ENCODE data around the gene ARID5B. TPM values are rescaled to one million over a fixed set of nuclear protein-coding genes. Genes with fewer than 3 reads are reported as not detected.

Gene ARID5B
- total and polyA plus RNA-seq, 2 donors (not counting 3 experiments of a cell fraction or from before 2014, with no cell fraction given): 5.6 to 8.9 TPM

- Histone ChIP-seq H3K9me1 (replicated peaks; ENCODE audit: control insufficient read depth, extremely low read depth, insufficient read depth, low read length) (no peaks in the 10 kb centered on the region), H4K20me1 (replicated peaks; ENCODE audit: control insufficient read depth, extremely low read depth, insufficient read depth, low read length) (no peaks in the 10 kb centered on the region), H3K9ac (replicated peaks; ENCODE audit: extremely low read depth, insufficient read depth, low read length) (no peak overlapping the region), H3K27ac (ENCODE audit: insufficient read depth, low read depth, low read length) (no peak overlapping the region), H2AFZ (ENCODE audit: low read depth, low read length) (no peak overlapping the region), H3K9me3 (replicated peaks; ENCODE audit: control insufficient read depth, insufficient read depth, low read length) (no peaks in the 10 kb centered on the region), H3K79me2 (ENCODE audit: control insufficient read depth, insufficient read depth, low read length) (no peaks in the 10 kb centered on the region), H3K4me2 (ENCODE audit: insufficient read depth, low read length) (no peak overlapping the region), H3K36me3 (ENCODE audit: control insufficient read depth in 2 of 2, extremely low read depth in 1 of 2, insufficient read depth in 2 of 2, low read length in 2 of 2) (no peaks in the 10 kb centered on the region), H3K4me1 (ENCODE audit: control insufficient read depth, extremely low read depth, insufficient read depth, low read length) (peaks cover under 1% of the 10 kb centered on the region), H3K4me3 (replicated peaks in 1 of 3; ENCODE audit: insufficient read depth in 1 of 3, low read depth in 1 of 3, low read length in 3 of 3) (no peak overlapping the region), H3K27me3 (ENCODE audit: control insufficient read depth in 2 of 2, insufficient read depth in 2 of 2, low read length in 2 of 2) (peaks cover 0 to 2% of the 10 kb centered on the region in 2 experiments)
- BruUV-seq (replicated peaks): no TSS peak
- no peak for TF ChIP-seq JUN (IDR thresholded peaks at IDR 0.05; ENCODE audit: borderline replicate concordance, insufficient read depth, insufficient read length, low read depth)
- no peak for TF ChIP-seq GATA2 (IDR thresholded peaks at IDR 0.05; ENCODE audit: insufficient read depth, insufficient read length, low read depth, low read length)
- TF ChIP-seq FOS (IDR thresholded peaks at IDR 0.05; ENCODE audit: borderline replicate concordance, insufficient read depth, low read length): no peak
- no peak for TF ChIP-seq POLR2AphosphoS5 (IDR thresholded peaks at IDR 0.05; ENCODE audit: insufficient read depth, low read depth, low read length)
- TF ChIP-seq POLR2A (IDR thresholded peaks at IDR 0.05; ENCODE audit: low read depth, low read length): no peak
- no peak for TF ChIP-seq MYC (IDR thresholded peaks at IDR 0.05; ENCODE audit: low read depth, low read length)
- no peak for TF ChIP-seq EZH2 (IDR thresholded peaks at IDR 0.05; ENCODE audit: borderline replicate concordance, low read depth, low read length, severe bottlenecking)
- TF ChIP-seq MAX (IDR thresholded peaks at IDR 0.05; ENCODE audit: insufficient read depth, insufficient read length): no peak
- no peak for TF ChIP-seq CTCF (IDR thresholded peaks at IDR 0.05; ENCODE audit: extremely low read depth in 1 of 2, insufficient read depth in 1 of 2, low read depth in 1 of 2, low read length in 2 of 2)
- FAIRE-seq: no peak
- ChIA-PET CTCF (no interaction called here), POLR2A (no interaction called here)
- intact Hi-C loops (cut with micrococcal nuclease): no loop called here
- no peak for DNase-seq (ENCODE audit: low read depth, low spot score)
- dilution Hi-C loops (cut with MboI; ENCODE audit: extremely low pct_ligation_motif_present, low sequenced_read_pairs): no loop called here
These were observed 9.5 kb upstream of the ARID5B start for GRCh38 chr10:61891906-61892585.

Data from endothelial cell of umbilical vein (primary cell).